HepG2 (cell line): ENCODE results near the gene SNX19. TPM values are rescaled to one million over a fixed set of nuclear protein-coding genes. Genes with fewer than 3 reads are reported as not detected.
"Not testable (repeated sequence)": the region's sequence is repeated elsewhere in the genome, so short reads cannot be mapped to it uniquely, and the experiment has no call there.

Source experiments
- ATAC-seq: fragments of 200-7000 bp; cut with Tn5 transposase; 3 replicates; pipeline ENCODE4 v1.9.1; 2020; ENCODE audit warnings: mild to moderate bottlenecking, moderate library complexity
- BruUV-seq: library from RNA; stranded (reverse); fragments of 400-500 nt; replicated peaks from 2 replicates; lab custom pipeline; 2021; lab: Mats Ljungman, UMichigan
- CTCF ChIA-PET: fragments of 300-600 bp; formaldehyde crosslinking; extraction: SDS; loops from one replicate; lab custom pipeline; 2021; ENCODE audit warnings: low total read pairs, inconsistent platforms, low intra/inter-chr PET ratio; lab: Yijun Ruan, JAX
- POLR2A ChIA-PET: fragments of 350-600 bp; sonication (Branson Sonifier 250); formaldehyde crosslinking; loops from one replicate; lab custom pipeline; 2020; ENCODE audit warnings: antibody characterized with exemption, inconsistent platforms; lab: Yijun Ruan, JAX
- DNase-seq: peaks from one replicate; pipeline ENCODE4 v3.0.0-alpha.2; 2015; ENCODE audit warnings: low spot score
- FAIRE-seq: peaks from 3 replicates; lab custom pipeline; 2011; peaks lifted over from hg19 to GRCh38; lab: Jason Lieb, UNC
- H2AFZ ChIP-seq: one replicate; pipeline ENCODE4 v1.6.1; 2011; ENCODE audit warnings: low read length, inconsistent platforms
- H3K27ac ChIP-seq: fragments of 300-600 bp; 3 replicates; pipeline ENCODE4 v1.8.0; 2011; ENCODE audit warnings: mixed run types, mild to moderate bottlenecking, mixed read lengths, low read length, inconsistent platforms; ENCODE audit not compliant: insufficient read depth; ENCODE audit errors: extremely low read length
- H3K27me3 ChIP-seq, 2 experiments: fragments of 200-600 bp in 1 of 2; 2 replicates in 1 of 2; 3 replicates in 1 of 2; pipeline versions ENCODE4 v1.6.0 to v1.8.0; 2011; ENCODE audit warnings: low read length in 2 of 2, mild to moderate bottlenecking in 2 of 2, moderate library complexity in 2 of 2, inconsistent platforms in 1 of 2; ENCODE audit not compliant: insufficient read depth in 2 of 2, control insufficient read depth in 1 of 2
- H3K36me3 ChIP-seq, 2 experiments: fragments of 200-600 bp in 1 of 2; replicated peaks in 1 of 2; 2 replicates in 1 of 2; 3 replicates in 1 of 2; pipeline versions ENCODE4 v1.5.1 to v1.8.0; 2011; ENCODE audit warnings: low read length in 2 of 2, inconsistent platforms in 1 of 2; ENCODE audit not compliant: insufficient read depth in 2 of 2, control insufficient read depth in 1 of 2
- H3K4me1 ChIP-seq: 2 replicates; pipeline ENCODE4 v1.5.1; 2012; ENCODE audit warnings: low read length, inconsistent platforms; ENCODE audit not compliant: insufficient read depth
- H3K4me2 ChIP-seq: 2 replicates; pipeline ENCODE4 v1.6.0; 2011; ENCODE audit warnings: low read depth, low read length, inconsistent platforms
- H3K4me3 ChIP-seq, 3 experiments: fragments of 200-600 bp in 1 of 3; sonication (generic), shearing (Covaris generic) in 1 of 3; replicated peaks in 1 of 3; 2 replicates each; pipeline ENCODE4 v1.5.1; 2011 to 2016; ENCODE audit warnings: low read length in 3 of 3, inconsistent platforms in 2 of 3, low read depth in 2 of 3, mild to moderate bottlenecking in 2 of 3, control low read depth in 1 of 3, mixed read lengths in 1 of 3; ENCODE audit not compliant: insufficient read depth in 1 of 3
- H3K79me2 ChIP-seq: one replicate; pipeline ENCODE4 v1.6.1; 2011; ENCODE audit warnings: low read length, inconsistent platforms; ENCODE audit not compliant: insufficient read depth
- H3K9ac ChIP-seq: 2 replicates; pipeline ENCODE4 v1.6.0; 2011; ENCODE audit warnings: mild to moderate bottlenecking, low read depth, low read length, inconsistent platforms; ENCODE audit not compliant: insufficient read depth
- H3K9me3 ChIP-seq: 2 replicates; pipeline ENCODE4 v1.5.1; 2012; ENCODE audit warnings: mild to moderate bottlenecking, low read length
- H4K20me1 ChIP-seq: 2 replicates; pipeline ENCODE4 v1.6.0; 2011; ENCODE audit warnings: inconsistent platforms, mild to moderate bottlenecking, low read length, moderate library complexity; ENCODE audit not compliant: insufficient read depth
- AKNA ChIP-seq: sonication (generic); formaldehyde crosslinking; IDR thresholded peaks from 2 replicates; pipeline ENCODE4 v1.4.0; 2020; ENCODE audit warnings: missing genetic modification reagents, borderline replicate concordance
- WGBS: methylation state at CpG from one replicate; pipeline ENCODE4 v1.1.6; 2017; ENCODE audit warnings: low lambda C conversion rate; 5-methylcytosine and 5-hydroxymethylcytosine counted together
- in situ Hi-C: cut with HindIII; loops from 2 replicates; pipeline ENCODE4 v1.10.0; 2017; ENCODE audit warnings: low pct_unique_long_range_greater_than_20kb; ENCODE audit not compliant: extremely low pct_ligation_motif_present
- intact Hi-C: fragments of 100-400 bp; cut with micrococcal nuclease; formaldehyde crosslinking; loops from one replicate; pipeline ENCODE4 v1.10.0; 2022; ENCODE audit not compliant: unreplicated experiment
- polyA plus RNA-seq, 8 experiments: library from polyadenylated mRNA; depleted of rRNA in 3 of 8; stranded (reverse) in 7 of 8; unstranded in 1 of 8; fragments of >200 nt; fragmentation: Illumina TruSeq in 4 of 8; extraction: Trizol in 4 of 8; gene quantifications; 2 replicates each; pipeline versions ENCODE4 v1.2.1 to v1.2.3, GENCODE V29; 2011 to 2016; ENCODE audit warnings: low read depth in 4 of 8, missing spikeins in 1 of 8, mixed read lengths in 1 of 8; ENCODE audit not compliant: insufficient read depth in 1 of 8
- total RNA-seq, 5 experiments: library from RNA; depleted of rRNA; stranded (reverse); fragments of >200 nt; fragmentation: Illumina TruSeq; extraction: Trizol; gene quantifications; 2 replicates each; pipeline ENCODE4 v1.2.3, GENCODE V29; 2016; ENCODE audit warnings: low read depth in 1 of 5

The SNX19 gene
- total and polyA plus RNA-seq, 2 of the 13 experiments (the other 11 are each of a cell fraction or from before 2014, with no cell fraction given) = 0.13 to 0.27 TPM

GRCh38 chr11:130924750-130925149, 8.5 kb upstream of the SNX19 start (continued):
- TF ChIP-seq AKNA (CRISPR knock-in tag) = no peak

- H3K36me3 ChIP-seq, DNase-seq, FAIRE-seq, H2AFZ ChIP-seq, H4K20me1 ChIP-seq, H3K79me2 ChIP-seq, H3K27me3 ChIP-seq, BruUV-seq, H3K4me2 ChIP-seq, H3K27ac ChIP-seq, H3K4me1 ChIP-seq, H3K9me3 ChIP-seq, CTCF ChIA-PET, ATAC-seq, H3K9ac ChIP-seq, intact Hi-C loops, POLR2A ChIA-PET, H3K4me3 ChIP-seq: not testable (repeated sequence)
- WGBS = 8% methylated on average over 5 of the region's 5 CpGs
- in situ Hi-C loops = loop anchor here (5.0 kb wide), 1 partner anchor 752 kb away; no protein-coding TSS in a partner anchor
Measured at GRCh38 chr11:130920612-130921011, 4.3 kb upstream of the SNX19 start.
